K562 (cell line): ENCODE data around the gene HOTAIR. TPM values are rescaled to one million over a fixed set of nuclear protein-coding genes. Genes with fewer than 3 reads are reported as not detected.

Experiments
- ATAC-seq: fragments of 200-7000 bp; cut with Tn5 transposase; 3 replicates; pipeline ENCODE4 v1.9.1; 2020; ENCODE audit warnings: moderate library complexity
- BruUV-seq: library from RNA; stranded (reverse); fragments of 400-500 nt; replicated peaks from 2 replicates; lab custom pipeline; 2021; lab: Mats Ljungman, UMichigan
- CTCF ChIA-PET: fragments of 300-600 bp; formaldehyde crosslinking; extraction: SDS; loops from one replicate; lab custom pipeline; 2021; ENCODE audit warnings: low intra/inter-chr PET ratio; lab: Yijun Ruan, JAX
- POLR2A ChIA-PET: fragments of 300-600, 350-650 bp; sonication (Branson Sonifier 250); formaldehyde crosslinking; extraction: SDS; loops from one replicate; lab custom pipeline; 2021; ENCODE audit warnings: antibody characterized with exemption, inconsistent platforms; lab: Yijun Ruan, JAX
- DNase-seq, 4 experiments: peaks; one replicate each; pipeline versions ENCODE4 v3.0.0 to v3.0.0-alpha.2; 2011 to 2018; ENCODE audit warnings: low spot score in 3 of 4, mixed read lengths in 3 of 4; ENCODE audit errors: extremely low read depth in 1 of 4
- FAIRE-seq: peaks from 2 replicates; lab custom pipeline; 2011; peaks lifted over from hg19 to GRCh38; lab: Jason Lieb, UNC
- H2AFZ ChIP-seq: 2 replicates; pipeline ENCODE4 v1.6.0; 2011; ENCODE audit warnings: low read depth, low read length, control low read depth, inconsistent platforms
- H3K27ac ChIP-seq: fragments of 200-600 bp; 3 replicates; pipeline ENCODE4 v1.8.0; 2011; ENCODE audit warnings: low read depth, mild to moderate bottlenecking, control low read depth, inconsistent platforms, low read length, moderate library complexity, mixed read lengths; ENCODE audit errors: extremely low read depth
- H3K27me3 ChIP-seq, 2 experiments: fragments of 300-600 bp in 1 of 2; 2 replicates in 1 of 2; 3 replicates in 1 of 2; pipeline versions ENCODE4 v1.6.0 to v1.8.0; 2011; ENCODE audit warnings: inconsistent platforms in 2 of 2, low read length in 2 of 2, mild to moderate bottlenecking in 1 of 2, mixed read lengths in 1 of 2, moderate library complexity in 1 of 2; ENCODE audit not compliant: control insufficient read depth in 2 of 2, insufficient read depth in 2 of 2
- H3K36me3 ChIP-seq: fragments of 300-600 bp; 3 replicates; pipeline ENCODE4 v1.8.0; 2011; ENCODE audit warnings: mild to moderate bottlenecking, low read length, inconsistent platforms; ENCODE audit not compliant: control insufficient read depth, insufficient read depth
- H3K4me1 ChIP-seq, 2 experiments: fragments of 200-600 bp in 1 of 2; replicated peaks in 1 of 2; 2 replicates in 1 of 2; 3 replicates in 1 of 2; pipeline versions ENCODE4 v1.5.1 to v1.8.0; 2011; ENCODE audit warnings: inconsistent platforms in 2 of 2, low read length in 2 of 2, mild to moderate bottlenecking in 1 of 2, mixed read lengths in 1 of 2, moderate library complexity in 1 of 2; ENCODE audit not compliant: control insufficient read depth in 2 of 2, insufficient read depth in 2 of 2
- H3K4me2 ChIP-seq: 2 replicates; pipeline ENCODE4 v1.6.1; 2011; ENCODE audit warnings: low read length, control low read depth, inconsistent platforms, mixed read lengths; ENCODE audit not compliant: insufficient read depth
- H3K4me3 ChIP-seq: fragments of 200-600 bp; sonication (generic), shearing (Covaris generic); 2 replicates; pipeline ENCODE4 v1.5.1; 2016; ENCODE audit warnings: control low read depth, inconsistent platforms
- H3K79me2 ChIP-seq: fragments of 200-600 bp; 3 replicates; pipeline ENCODE4 v1.8.0; 2011; ENCODE audit warnings: low read length, inconsistent platforms; ENCODE audit not compliant: control insufficient read depth, insufficient read depth
- H3K9ac ChIP-seq, 2 experiments: 2 replicates each; pipeline versions ENCODE4 v1.6.0 to v1.6.1; 2011; ENCODE audit warnings: low read depth in 2 of 2, low read length in 2 of 2, control low read depth in 1 of 2, inconsistent platforms in 1 of 2, mild to moderate bottlenecking in 1 of 2, mixed read lengths in 1 of 2; ENCODE audit not compliant: insufficient read depth in 1 of 2
- H3K9me1 ChIP-seq: one replicate; pipeline ENCODE4 v1.6.0; 2011; ENCODE audit warnings: inconsistent platforms, mild to moderate bottlenecking, low read length, moderate library complexity; ENCODE audit not compliant: control insufficient read depth, insufficient read depth
- H3K9me3 ChIP-seq: replicated peaks from 2 replicates; pipeline ENCODE4 v1.5.1; 2011; ENCODE audit warnings: low read depth, low read length, inconsistent platforms; ENCODE audit not compliant: control insufficient read depth, insufficient read depth
- H4K20me1 ChIP-seq: replicated peaks from 2 replicates; pipeline ENCODE4 v1.6.1; 2011; ENCODE audit warnings: low read length, inconsistent platforms, mixed read lengths; ENCODE audit not compliant: control insufficient read depth, insufficient read depth
- MCM5 ChIP-seq: fragments of 450-650 bp; IDR thresholded peaks from 2 replicates; pipeline ENCODE4 v1.6.1; 2016; ENCODE audit warnings: low read depth
- POLR3G ChIP-seq: IDR thresholded peaks from 2 replicates; pipeline ENCODE4 v1.6.1; 2011; ENCODE audit not compliant: insufficient read length, insufficient replicate concordance; ENCODE audit errors: extremely low read depth
- ZFP36 ChIP-seq: fragments of 150-350 bp; IDR thresholded peaks from 2 replicates; pipeline ENCODE4 v1.6.1; 2018; ENCODE audit warnings: low read length, low read depth; ENCODE audit not compliant: partially characterized antibody
- WGBS: fragments of 100-300 bp; shearing (Covaris generic); methylation state at CpG from one replicate; pipeline ENCODE4 v1.1.6; 2016; ENCODE audit warnings: low coverage, mixed read lengths; ENCODE audit not compliant: insufficient coverage; ENCODE audit errors: missing lambda C conversion rate; 5-methylcytosine and 5-hydroxymethylcytosine counted together
- in situ Hi-C: fragments of 300-500 bp; cut with MboI; formaldehyde crosslinking; loops from 4 replicates; pipeline ENCODE4 v1.15.0; 2018; ENCODE audit warnings: inconsistent platforms, mixed read lengths
- intact Hi-C: fragments of 100-400 bp; cut with micrococcal nuclease; formaldehyde crosslinking; loops from 2 replicates; pipeline ENCODE4 v1.14.2; 2022
- polyA plus RNA-seq, 8 experiments: library from polyadenylated mRNA; depleted of rRNA in 4 of 8; stranded (reverse) in 5 of 8; unstranded in 3 of 8; fragments of >200 nt; fragmentation: Nextera tagmentation in 2 of 8; fragmentation: Illumina TruSeq in 1 of 8; extraction: Ambion mirVana in 2 of 8; extraction: Trizol in 1 of 8; gene quantifications; 2 replicates each; pipeline versions ENCODE4 v1.2.1 to v1.2.3, GENCODE V29; 2011 to 2014; ENCODE audit warnings: inconsistent platforms in 1 of 8, missing spikeins in 1 of 8
- total RNA-seq, 7 experiments: library from RNA; depleted of rRNA in 6 of 7; stranded (reverse); fragments of >200 nt in 6 of 7; fragmentation: Illumina TruSeq in 2 of 7; extraction: Trizol in 2 of 7; gene quantifications; 2 replicates each; pipeline versions ENCODE4 v1.2.1 to v1.2.3, GENCODE V29; 2011 to 2021; ENCODE audit warnings: low replicate concordance in 1 of 7

Gene HOTAIR
- total and polyA plus RNA-seq, 9 of the 15 experiments (the other 6 are each of a cell fraction or from before 2014, with no cell fraction given): 0.04 TPM; not detected in 8

GRCh38 chr12:54008260-54008552, 33.5 kb upstream of the HOTAIR start:
- no peaks in the 10 kb centered on the region for H3K9me1 ChIP-seq
- in situ Hi-C loops (no loop called here), intact Hi-C loops (no loop called here)
- no peaks in the 10 kb centered on the region for H3K36me3 ChIP-seq
- no peaks in the 10 kb centered on the region; the same call in 1 of the 2 replicates for H4K20me1 ChIP-seq
- ChIA-PET CTCF (interaction anchor here (1.0 kb wide), 1 partner anchor 209 kb away, joined by 3 read pairs; no protein-coding TSS in a partner anchor), POLR2A (interaction anchor here (0.6 to 1.5 kb wide), 6 partner anchors 9 to 1823 kb away, joined by 3 to 8 read pairs (median 4); no protein-coding TSS in a partner anchor)
- no peak overlapping the region for H3K4me2 ChIP-seq
- no peak overlapping the region for H3K27ac ChIP-seq
- H3K9me3 ChIP-seq: no peaks in the 10 kb centered on the region
- H2AFZ ChIP-seq: no peak overlapping the region
- H3K27me3 ChIP-seq: no peaks in the 10 kb centered on the region
- FAIRE-seq (no peak), ATAC-seq (no peak), DNase-seq (no peak)
- WGBS: 52% methylated on average over 2 of the region's 2 CpGs
- BruUV-seq: no TSS peak
- no peak overlapping the region for H3K9ac ChIP-seq
- H3K4me3 ChIP-seq: no peak overlapping the region
- peaks cover 22 to 38% of the 10 kb centered on the region in 2 experiments for H3K4me1 ChIP-seq
- H3K79me2 ChIP-seq: no peaks in the 10 kb centered on the region; the same call in 2 of the 3 replicates
- TF ChIP-seq MCM5 (no peak), POLR3G (no peak)
- TF ChIP-seq, all 486 proteins: peak for 0

GRCh38 chr12:54007538-54008259, 32.9 kb upstream of the HOTAIR start:
- in situ Hi-C loops (no loop called here), intact Hi-C loops (loop anchor here (2.0 kb wide), 1 partner anchor 25 kb away; the partner anchor contains the start of gene HOXC5)
- Histone ChIP-seq H3K36me3 (no peaks in the 10 kb centered on the region), H4K20me1 (no peaks in the 10 kb centered on the region; the same call in 1 of the 2 replicates), H3K27me3 (no peaks in the 10 kb centered on the region), H3K9me3 (no peaks in the 10 kb centered on the region), H3K9me1 (no peaks in the 10 kb centered on the region)
- no peak for ATAC-seq
- WGBS: 49% methylated on average over 2 of the region's 2 CpGs
- POLR2A ChIA-PET: interaction anchor here (0.6 to 1.6 kb wide), 6 partner anchors 10 to 1823 kb away, joined by 3 to 8 read pairs (median 3); partner anchors contain the start of gene SMUG1
- BruUV-seq: no TSS peak
- no peak for TF ChIP-seq ZFP36
- TF ChIP-seq, all 486 proteins: peak for 0
- DNase-seq (no peak), FAIRE-seq (no peak)
- CTCF ChIA-PET: interaction anchor here (1.0 to 3.0 kb wide), 3 partner anchors 194 to 210 kb away, joined by 3 to 42 read pairs (median 30); no protein-coding TSS in a partner anchor
- Histone ChIP-seq H3K79me2 (no peaks in the 10 kb centered on the region; the same call in 2 of the 3 replicates), H3K4me1 (peaks cover 22 to 41% of the 10 kb centered on the region in 2 experiments), H3K9ac (no peak overlapping the region), H3K27ac (no peak overlapping the region), H3K4me2 (no peak overlapping the region), H3K4me3 (no peak overlapping the region), H2AFZ (no peak overlapping the region)
